ENCODE measurements around the gene VPREB3. TPM values are rescaled to one million over a fixed set of nuclear protein-coding genes. Genes with fewer than 3 reads are reported as not detected.

The VPREB3 gene
- total RNA-seq, 1 donor from 2014 or later, result not detected

DNA sequence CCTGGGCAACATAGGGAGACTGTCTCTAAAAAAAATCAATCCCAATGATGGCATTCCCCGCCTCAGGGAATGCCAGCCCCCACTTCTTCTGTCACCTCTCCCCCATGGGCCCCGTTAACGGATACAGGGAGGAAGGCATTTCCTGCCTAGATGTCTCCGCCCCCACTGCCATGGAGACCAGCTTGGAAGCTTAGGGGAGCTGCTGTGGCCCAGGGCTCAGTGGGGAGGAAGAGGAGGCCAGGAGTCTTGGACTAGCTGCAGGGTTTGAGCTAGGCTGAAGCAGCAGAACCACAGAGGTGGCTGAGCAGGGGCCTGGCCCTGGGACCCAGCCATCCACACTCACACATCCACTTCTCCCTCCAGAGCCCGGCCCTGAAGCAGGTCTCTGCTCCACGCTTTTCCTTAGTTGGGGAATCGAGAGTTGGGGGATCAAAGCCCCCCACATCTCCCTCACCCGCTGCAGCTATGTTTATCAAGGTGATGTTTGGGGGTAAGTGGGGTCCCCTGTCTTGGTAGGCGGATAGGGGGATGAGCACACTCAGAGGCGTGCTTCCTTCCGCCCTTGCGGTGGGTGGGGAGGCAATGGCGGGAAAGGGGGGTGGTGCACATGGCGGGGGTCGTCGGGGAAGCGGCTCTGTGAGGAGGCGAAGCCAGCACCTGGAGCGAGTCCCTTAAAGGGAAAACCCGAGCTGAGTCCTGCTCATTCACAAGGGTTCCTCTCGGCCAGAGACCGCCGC lies 8.8 kb upstream of the VPREB3 start, which contains the start of gene C22orf15:
Gene C22orf15, plus strand, starts transcription at position 149 of the 737 bp plus-strand sequence. Its CDS starts 317 bp downstream, at position 466.
- Histone ChIP-seq H3K4me3 (no peak within 1 kb of the TSS), H3K9me3 (ENCODE audit: low read depth) (no peaks in the 10 kb centered on the region), H3K27me3 (peaks cover 4% of the 10 kb centered on the region), H4K20me1 (ENCODE audit: low read depth) (no peaks in the 10 kb centered on the region), H3K27ac (no peak within 1 kb of the TSS), H3K4me2 (peak within 1 kb of the TSS; percentile 63), H3K9ac (no peak within 1 kb of the TSS), H3K4me1 (peaks cover 19% of the 10 kb centered on the region), H2AFZ (replicated peaks) (peak within 1 kb of the TSS; percentile 43), H3F3A (ENCODE audit: low read depth) (peaks cover 26% of the 10 kb centered on the region), H3K79me2 (ENCODE audit: low read depth) (no peaks in the 10 kb centered on the region), H3K36me3 (no peaks in the 10 kb centered on the region)
- H3K27me3 Mint-ChIP-seq (ENCODE audit: insufficient read depth, low read depth), result peaks cover 4% of the 10 kb centered on the region
- H3K4me1 Mint-ChIP-seq, result peaks cover 29% of the 10 kb centered on the region
- H3K27ac Mint-ChIP-seq, result peak within 1 kb of the TSS; percentile 97
- no peaks in the 10 kb centered on the region for H3K9me3 Mint-ChIP-seq
- H3K36me3 Mint-ChIP-seq, result no peaks in the 10 kb centered on the region
- H3K4me3 Mint-ChIP-seq, result peak within 1 kb of the TSS; percentile 58
- peak; percentile 48 for DNase-seq (ENCODE audit: low spot score)
- TF ChIP-seq EZH2phosphoT487 (IDR thresholded peaks at IDR 0.05) (no peak), EZH2 (IDR thresholded peaks at IDR 0.05) (no peak)
- TF ChIP-seq, protein P1, sequence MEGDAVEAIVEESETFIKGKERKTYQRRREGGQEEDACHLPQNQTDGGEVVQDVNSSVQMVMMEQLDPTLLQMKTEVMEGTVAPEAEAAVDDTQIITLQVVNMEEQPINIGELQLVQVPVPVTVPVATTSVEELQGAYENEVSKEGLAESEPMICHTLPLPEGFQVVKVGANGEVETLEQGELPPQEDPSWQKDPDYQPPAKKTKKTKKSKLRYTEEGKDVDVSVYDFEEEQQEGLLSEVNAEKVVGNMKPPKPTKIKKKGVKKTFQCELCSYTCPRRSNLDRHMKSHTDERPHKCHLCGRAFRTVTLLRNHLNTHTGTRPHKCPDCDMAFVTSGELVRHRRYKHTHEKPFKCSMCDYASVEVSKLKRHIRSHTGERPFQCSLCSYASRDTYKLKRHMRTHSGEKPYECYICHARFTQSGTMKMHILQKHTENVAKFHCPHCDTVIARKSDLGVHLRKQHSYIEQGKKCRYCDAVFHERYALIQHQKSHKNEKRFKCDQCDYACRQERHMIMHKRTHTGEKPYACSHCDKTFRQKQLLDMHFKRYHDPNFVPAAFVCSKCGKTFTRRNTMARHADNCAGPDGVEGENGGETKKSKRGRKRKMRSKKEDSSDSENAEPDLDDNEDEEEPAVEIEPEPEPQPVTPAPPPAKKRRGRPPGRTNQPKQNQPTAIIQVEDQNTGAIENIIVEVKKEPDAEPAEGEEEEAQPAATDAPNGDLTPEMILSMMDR (IDR thresholded peaks at IDR 0.05), result no peak

DNA sequence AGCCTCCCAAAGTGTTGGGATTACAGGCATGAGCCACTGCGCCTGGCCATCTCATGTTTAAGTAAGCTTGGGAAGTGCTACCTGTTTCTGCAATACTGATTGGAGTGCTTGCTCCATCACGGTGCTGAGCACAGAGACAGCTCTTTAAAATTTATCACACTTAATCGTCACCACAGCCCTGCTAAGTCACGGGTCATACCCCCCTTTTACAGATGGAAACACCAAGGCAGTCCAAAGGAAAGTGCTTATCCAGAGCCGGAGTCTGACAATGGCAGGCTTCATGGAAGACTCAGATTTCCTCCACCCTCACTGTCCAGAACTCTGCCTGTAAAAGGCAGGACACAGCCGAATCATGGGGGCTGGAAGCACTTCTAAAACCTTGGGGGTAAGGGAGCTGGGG lies 5.8 kb upstream of the VPREB3 start:
- Histone ChIP-seq H3K9me3 (ENCODE audit: low read depth) (no peaks in the 10 kb centered on the region), H3K9ac (no peak overlapping the region), H3K4me3 (no peak overlapping the region), H3K27ac (no peak overlapping the region), H3K27me3 (no peaks in the 10 kb centered on the region), H3K36me3 (no peaks in the 10 kb centered on the region), H3K79me2 (ENCODE audit: low read depth) (no peaks in the 10 kb centered on the region), H4K20me1 (ENCODE audit: low read depth) (no peaks in the 10 kb centered on the region), H2AFZ (replicated peaks) (no peak overlapping the region), H3F3A (ENCODE audit: low read depth) (peaks cover 19% of the 10 kb centered on the region), H3K4me2 (no peak overlapping the region), H3K4me1 (peaks cover 14% of the 10 kb centered on the region)
- Mint-ChIP-seq H3K36me3 (no peaks in the 10 kb centered on the region), H3K27ac (peak overlapping the region; percentile 65), H3K4me3 (no peak overlapping the region), H3K4me1 (peaks cover 27% of the 10 kb centered on the region), H3K27me3 (ENCODE audit: insufficient read depth, low read depth) (peaks cover 4% of the 10 kb centered on the region), H3K9me3 (no peaks in the 10 kb centered on the region)
- DNase-seq (ENCODE audit: low spot score), result no peak
- TF ChIP-seq EZH2 (IDR thresholded peaks at IDR 0.05) (no peak), EZH2phosphoT487 (IDR thresholded peaks at IDR 0.05) (no peak)
- TF ChIP-seq, protein P1 (IDR thresholded peaks at IDR 0.05), result no peak

GRCh38 chr22:23759566-23759965 lies 5.3 kb upstream of the VPREB3 start:
- no peaks in the 10 kb centered on the region for H3K79me2 ChIP-seq (ENCODE audit: low read depth)
- DNase-seq (ENCODE audit: low spot score), result no peak
- H3K9me3 Mint-ChIP-seq, result no peaks in the 10 kb centered on the region
- peaks cover 26% of the 10 kb centered on the region for H3K4me1 Mint-ChIP-seq
- no peak overlapping the region for H3K27ac Mint-ChIP-seq
- TF ChIP-seq EZH2 (IDR thresholded peaks at IDR 0.05), result no peak
- TF ChIP-seq, protein P1 (IDR thresholded peaks at IDR 0.05), result no peak
- no peak for TF ChIP-seq EZH2phosphoT487 (IDR thresholded peaks at IDR 0.05)
- no peak overlapping the region for H3K9ac ChIP-seq
- H3K4me2 ChIP-seq, result no peak overlapping the region
- H3K4me3 ChIP-seq, result no peak overlapping the region
- no peaks in the 10 kb centered on the region for H3K36me3 Mint-ChIP-seq
- H3K9me3 ChIP-seq (ENCODE audit: low read depth), result no peaks in the 10 kb centered on the region
- H3K4me3 Mint-ChIP-seq, result no peak overlapping the region
- no peaks in the 10 kb centered on the region for H3K27me3 ChIP-seq
- H3K27ac ChIP-seq, result no peak overlapping the region
- peaks cover 5% of the 10 kb centered on the region for H3K27me3 Mint-ChIP-seq (ENCODE audit: insufficient read depth, low read depth)
- no peaks in the 10 kb centered on the region for H3K36me3 ChIP-seq
- H2AFZ ChIP-seq (replicated peaks), result no peak overlapping the region
- H4K20me1 ChIP-seq (ENCODE audit: low read depth), result no peaks in the 10 kb centered on the region
- peaks cover 19% of the 10 kb centered on the region for H3F3A ChIP-seq (ENCODE audit: low read depth)
- H3K4me1 ChIP-seq, result peaks cover 14% of the 10 kb centered on the region
